DMS53 (cell line): ENCODE measurements around the gene ZRANB1.
"Not testable (repeated sequence)": the region's sequence is repeated elsewhere in the genome, so short reads cannot be mapped to it uniquely, and the experiment has no call there.

Source experiments
- DNase-seq: peaks from one replicate; lab custom pipeline; 2025; lab: John Stamatoyannopoulos, UW

Gene ZRANB1

DNA sequence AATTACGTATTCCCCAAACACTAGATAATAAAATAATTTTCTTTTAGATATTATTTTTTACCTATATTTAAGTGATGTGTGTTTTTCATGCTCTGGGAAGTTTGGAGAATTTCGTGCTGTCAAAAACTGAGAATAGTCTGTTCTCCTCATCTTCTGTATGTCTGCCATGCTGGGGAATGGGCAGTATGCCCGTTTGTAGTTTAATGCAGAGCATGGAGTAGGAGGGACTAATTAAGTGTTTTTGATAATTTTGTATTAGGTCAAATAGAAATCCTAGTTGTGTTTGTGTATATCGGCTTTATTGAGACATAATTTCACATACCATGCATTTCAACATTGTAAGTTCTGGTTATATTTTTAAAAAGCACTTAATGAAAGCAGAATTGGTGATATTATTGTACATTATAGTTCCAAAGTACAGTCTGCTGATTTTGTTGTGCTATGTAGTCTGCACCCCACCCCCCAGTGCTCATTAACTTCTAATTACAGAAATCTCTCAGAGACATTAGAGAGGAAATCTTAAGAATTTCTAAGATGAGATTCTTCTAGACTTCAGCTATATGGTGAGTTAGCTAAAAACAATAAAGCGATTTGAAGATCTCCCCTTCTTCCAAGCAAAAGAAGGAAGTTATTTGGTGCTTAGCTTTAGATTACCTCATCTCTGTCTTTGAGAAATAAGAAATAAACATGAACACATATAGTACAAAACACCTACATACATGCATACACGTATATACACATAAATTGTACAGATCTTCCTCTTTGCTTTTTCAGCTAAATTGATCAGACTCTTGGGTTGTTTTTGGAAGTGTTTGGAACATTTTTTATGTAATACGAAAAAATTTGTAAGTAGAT lies 22.2 kb downstream of the ZRANB1 start:
- DNase-seq = no peak

DNA sequence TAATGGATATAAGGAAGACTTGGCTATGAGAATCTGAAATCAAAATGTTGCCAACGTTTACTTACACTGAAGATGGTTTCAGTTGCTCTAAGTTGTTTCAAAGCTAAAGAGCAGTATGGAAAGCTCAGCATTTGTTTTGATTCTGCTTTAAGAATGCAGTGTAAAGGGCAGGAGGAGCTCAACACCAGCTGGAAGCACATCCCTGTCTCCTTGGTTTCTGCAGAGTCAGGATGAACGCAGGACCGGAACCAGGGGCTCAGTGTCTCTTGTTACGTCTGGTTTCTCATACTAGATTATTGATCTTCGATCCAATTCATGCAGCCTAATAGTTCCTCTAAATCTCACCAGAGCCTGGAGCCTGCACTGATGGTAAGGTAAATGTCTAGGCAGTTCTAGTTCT lies 24.1 kb downstream of the ZRANB1 start:
- no peak for DNase-seq

DNA sequence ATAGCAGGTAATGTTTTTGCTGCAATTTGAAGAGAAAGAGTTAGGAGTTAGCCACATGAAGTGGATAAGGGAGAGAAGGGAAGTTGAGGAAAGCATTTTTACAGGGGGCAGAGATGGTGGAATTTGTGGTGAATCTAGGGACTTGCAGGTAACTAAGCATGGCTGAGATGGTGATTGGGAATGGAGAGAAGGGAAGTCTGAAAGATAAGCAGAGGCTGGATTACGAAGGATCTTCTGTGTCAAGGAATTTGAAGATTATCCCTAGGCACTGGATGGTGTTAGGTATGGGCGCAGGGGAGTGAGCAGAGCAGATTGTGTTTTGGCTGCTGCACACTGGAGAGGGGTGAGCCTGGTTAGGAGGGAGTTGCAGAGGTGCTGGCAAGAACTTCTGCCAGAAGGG lies 25.3 kb downstream of the ZRANB1 start:
- DNase-seq = no peak

DNA sequence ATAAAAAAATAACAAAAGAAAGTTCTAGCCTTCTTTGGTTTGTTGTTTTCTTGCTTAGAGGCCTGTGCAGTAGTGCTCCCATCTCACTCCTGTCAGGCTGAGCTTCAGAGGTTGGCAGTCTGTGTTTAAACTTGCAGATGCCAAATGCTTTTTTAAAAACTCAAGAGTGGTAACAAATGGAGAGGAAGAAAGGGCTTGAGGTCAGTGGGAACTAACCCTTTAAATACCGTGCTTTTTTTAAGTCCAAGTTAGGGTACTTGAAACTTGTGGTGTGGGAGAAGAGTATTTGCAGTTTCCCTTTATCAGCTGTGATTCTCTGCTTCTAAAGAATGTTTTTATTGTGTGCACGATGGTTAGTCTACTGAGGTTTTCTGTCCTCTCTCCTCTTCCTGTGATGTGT lies 29.4 kb downstream of the ZRANB1 start:
- no peak for DNase-seq

DNA sequence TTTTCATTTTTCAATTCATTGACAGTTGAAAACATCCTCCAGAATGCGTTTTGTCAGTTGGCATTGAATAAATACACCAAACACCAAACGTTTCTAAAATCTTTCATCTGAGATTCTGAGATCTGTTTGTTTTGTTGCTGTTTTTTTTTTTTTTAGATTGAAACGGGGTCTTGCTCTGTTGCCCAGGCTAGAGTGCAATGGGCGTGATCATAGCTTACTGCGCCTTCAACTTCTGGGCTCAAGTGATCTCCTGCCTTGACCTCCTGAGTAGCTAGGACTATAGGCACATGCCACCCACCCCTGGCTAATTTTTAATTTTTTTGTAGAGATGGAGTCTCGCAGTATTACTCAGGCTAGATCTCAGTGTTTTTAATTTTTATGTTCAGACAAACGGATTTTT lies 30.7 kb downstream of the ZRANB1 start:
- DNase-seq = no peak

DNA sequence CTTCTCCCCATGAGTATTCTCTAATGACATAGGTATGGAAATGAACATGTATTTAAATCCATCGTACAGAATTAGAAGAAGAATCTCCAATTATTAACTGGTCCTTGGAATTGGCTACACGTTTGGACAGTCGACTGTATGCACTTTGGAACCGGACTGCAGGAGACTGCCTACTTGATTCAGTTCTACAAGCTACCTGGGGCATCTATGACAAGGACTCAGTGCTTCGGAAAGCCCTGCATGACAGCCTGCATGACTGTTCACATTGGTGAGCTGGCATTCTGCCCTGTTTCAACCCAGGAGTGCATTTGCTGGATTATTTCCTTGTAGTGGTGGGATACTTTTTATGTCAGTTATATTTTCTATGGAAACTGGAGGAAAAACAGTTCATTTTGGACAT lies 32.2 kb downstream of the ZRANB1 start:
- DNase-seq = no peak

DNA sequence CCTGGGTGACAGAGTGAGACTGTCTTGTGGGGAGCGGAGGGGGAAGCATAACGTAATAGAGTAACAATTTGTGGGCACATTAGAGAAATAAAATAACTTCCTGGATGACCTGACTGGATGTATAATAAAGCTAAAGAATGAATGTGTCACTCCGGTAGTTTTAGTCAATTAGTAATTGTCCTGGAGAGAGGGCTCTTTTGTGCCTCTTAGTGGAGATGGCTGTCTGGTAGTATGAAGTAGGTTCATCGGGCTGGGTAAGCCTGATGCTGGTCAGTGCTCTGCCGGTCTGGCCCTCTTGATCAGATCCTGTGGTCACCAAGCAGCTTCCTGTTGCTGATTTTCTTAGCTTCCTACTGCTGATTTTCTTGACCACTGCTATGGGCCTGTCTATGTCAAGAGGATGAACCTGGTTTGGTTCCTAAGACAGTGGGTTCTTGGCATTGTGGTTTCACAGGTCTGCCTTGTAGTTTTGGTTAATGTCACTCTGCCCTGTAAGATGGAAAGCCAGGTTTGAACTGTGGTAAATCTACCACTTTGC lies 34.1 kb downstream of the ZRANB1 start:
- DNase-seq = no peak

DNA sequence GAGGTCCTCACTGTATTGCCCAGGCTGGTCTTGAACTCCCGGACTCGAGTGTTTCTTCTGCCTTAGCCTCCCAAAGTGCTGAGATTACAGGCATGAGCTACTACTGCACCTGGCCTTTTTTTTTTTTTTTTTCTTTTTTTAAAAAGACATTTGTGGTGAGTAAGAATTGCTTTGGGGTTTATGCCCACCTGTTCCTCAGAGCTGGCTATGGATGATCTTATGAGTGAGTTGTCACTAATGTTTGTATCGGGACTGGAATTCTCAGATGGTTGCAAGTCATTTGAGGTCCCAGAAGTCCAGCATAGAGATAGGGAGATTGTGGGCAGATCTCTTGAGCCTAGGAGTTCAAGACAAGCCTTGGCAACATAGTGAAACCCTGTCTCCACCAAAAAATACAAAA lies 35.2 kb downstream of the ZRANB1 start:
- no peak for DNase-seq

DNA sequence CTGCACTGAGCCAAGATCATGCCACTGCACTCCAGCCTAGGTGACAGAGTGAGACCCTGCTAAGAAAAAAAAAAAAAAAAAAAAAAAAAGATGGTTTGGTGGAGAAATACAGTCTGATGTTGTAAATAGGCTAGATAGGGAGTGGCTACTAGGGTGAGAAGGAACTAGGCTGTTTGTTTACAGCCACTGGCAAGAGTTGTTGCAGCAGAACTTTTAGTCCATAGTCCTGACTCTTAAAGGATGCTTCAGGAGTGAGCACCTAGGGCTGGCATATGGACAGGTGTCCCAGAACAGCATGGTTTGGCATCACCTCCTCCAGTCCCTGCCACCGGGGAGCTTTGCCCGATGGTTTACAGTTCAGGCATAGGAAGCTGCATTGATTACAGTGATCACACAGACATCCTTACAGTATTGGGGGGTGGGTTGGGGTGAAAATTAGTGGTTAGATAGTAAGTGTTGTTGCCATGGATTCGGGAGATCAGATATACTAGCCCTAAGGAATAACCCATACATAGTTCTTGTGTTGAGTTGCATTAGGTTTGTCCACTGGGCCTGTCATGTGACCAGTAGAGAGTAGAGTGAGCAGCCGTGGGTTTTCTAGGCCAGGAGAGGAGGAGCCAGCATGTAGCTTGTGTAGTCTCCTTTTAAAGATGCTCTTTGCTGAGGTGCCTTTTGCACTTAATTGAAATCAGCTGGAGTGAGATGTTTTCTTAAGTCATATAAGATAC lies 35.9 kb downstream of the ZRANB1 start:
- DNase-seq = no peak

DNA sequence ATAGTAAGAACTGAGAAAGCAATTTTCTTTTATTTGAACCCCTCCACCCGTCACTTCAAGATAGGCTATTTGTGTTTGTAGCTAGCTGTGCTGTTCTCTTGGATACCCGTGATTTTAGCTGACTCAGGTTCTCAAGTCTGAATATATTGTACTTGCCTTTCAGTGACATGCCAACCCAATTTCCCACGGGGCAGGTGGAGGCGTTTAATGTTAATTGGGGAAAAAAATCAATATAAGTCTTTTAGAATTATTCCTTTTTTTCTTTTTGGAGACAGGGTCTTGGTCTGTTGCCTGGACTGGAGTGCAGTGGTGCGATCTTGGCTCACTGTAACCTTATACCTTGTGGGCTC lies 36.4 kb downstream of the ZRANB1 start:
- DNase-seq = no peak

DNA sequence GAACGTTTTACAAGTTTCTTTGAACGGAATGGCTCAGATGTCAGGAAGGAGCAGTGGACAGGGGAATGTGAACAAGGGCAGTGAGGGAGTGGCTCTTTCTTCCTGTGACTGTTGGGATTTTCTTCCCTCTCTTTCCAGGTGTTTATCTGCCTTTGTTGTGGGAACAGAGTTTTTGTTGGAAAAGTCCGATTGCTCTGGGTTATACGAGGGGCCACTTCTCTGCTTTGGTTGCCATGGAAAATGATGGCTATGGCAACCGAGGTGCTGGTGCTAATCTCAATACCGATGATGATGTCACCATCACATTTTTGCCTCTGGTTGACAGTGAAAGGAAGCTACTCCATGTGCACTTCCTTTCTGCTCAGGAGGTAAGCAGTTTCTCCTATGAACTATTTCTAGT lies 41.4 kb downstream of the ZRANB1 start:
- peak; percentile 51 for DNase-seq

DNA sequence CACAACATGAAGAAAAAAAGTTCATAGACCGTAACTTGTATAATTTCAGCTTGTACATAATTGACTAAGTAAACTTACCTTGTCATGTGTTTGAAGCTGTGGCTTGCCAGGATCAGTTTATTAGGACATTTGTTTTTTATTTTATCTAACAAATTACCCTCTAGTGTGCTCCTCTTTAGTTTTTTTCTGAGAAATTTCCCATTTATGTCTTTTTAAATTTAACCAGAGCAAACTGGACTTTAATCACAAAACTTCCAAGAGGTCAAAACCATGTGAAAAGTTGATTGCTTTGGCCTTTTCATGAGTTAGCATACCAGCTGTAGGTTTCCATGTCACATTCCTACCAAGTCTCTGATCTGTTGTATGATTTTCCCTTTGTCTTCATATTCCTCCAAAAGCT lies 42.5 kb downstream of the ZRANB1 start:
- no peak for DNase-seq

DNA sequence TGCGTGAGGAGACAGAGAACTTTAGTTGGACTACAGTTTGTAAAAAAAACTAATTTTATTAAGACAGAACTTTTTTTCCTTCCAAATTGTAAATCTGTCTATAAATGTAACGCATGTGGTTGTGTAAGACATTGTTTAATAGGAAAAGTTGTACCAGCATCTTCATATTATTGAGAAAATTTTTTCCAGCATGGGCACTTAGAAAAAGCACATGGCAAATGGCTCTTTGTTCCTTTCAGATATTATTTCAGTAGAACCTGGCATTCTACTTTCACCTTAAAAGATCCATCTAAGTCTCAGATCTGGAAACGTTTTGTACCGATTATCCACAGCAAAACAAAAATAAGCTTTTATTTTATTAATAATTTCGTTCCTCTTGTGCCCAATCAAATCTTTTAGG lies 43.2 kb downstream of the ZRANB1 start:
- DNase-seq = no peak

DNA sequence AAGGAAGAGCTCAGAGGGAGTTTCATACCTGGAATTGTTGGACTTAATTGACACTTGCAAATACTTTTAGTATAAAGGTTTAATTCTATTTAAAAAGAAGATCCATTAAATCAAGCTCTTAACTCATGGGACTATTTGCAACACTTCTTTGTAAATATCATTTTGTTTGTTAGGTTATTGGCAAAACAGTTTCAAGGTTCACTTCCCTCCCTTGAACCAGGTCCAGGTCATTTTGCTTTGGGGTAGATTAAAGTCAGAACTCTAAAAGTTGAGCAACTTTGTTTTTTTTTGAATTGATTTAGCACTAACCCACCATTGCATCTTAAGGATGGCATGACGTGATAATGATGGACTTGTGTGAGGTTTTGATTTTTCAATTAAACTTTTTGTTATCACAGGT lies 45.9 kb downstream of the ZRANB1 start:
- DNase-seq = no peak

DNA sequence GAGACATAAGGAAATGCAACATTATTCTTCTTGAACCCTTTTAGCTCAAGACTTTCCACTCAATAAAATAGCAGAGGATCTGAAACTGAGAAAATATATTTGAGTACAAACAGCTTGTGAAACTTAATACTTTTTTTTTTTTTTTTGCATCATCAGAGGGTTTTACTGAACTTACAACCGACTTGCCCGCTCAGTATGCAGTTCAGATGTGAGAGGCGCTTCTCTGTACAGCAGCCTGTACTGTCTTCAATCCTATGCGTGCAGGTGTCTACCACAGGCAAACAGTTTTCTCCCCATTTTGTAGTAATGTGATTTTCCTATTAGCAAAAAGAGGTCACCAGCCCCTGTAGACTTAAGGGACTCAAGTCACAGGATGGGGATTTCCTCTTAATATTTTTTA lies 46.8 kb downstream of the ZRANB1 start:
- DNase-seq = not testable (repeated sequence)

DNA sequence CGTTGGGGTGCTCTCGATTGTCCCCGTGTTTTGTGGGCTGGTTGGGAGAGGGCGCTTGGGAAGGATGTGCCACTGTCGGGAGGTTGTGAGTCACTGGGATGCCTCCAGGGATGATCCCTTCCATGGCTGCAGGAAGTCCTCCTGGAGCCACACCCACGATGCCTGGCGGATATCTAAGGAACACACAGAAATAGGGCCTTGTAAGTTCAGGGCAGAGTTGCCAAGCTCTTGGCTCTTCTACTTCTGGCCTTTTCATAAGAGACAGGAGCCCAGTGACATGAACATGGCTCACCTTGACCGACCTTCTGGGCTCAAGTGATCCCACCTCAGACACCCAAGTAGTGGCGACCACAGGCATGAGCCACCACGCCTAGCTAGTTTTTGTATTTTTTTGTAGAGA lies 47.6 kb downstream of the ZRANB1 start:
- DNase-seq = no peak

DNA sequence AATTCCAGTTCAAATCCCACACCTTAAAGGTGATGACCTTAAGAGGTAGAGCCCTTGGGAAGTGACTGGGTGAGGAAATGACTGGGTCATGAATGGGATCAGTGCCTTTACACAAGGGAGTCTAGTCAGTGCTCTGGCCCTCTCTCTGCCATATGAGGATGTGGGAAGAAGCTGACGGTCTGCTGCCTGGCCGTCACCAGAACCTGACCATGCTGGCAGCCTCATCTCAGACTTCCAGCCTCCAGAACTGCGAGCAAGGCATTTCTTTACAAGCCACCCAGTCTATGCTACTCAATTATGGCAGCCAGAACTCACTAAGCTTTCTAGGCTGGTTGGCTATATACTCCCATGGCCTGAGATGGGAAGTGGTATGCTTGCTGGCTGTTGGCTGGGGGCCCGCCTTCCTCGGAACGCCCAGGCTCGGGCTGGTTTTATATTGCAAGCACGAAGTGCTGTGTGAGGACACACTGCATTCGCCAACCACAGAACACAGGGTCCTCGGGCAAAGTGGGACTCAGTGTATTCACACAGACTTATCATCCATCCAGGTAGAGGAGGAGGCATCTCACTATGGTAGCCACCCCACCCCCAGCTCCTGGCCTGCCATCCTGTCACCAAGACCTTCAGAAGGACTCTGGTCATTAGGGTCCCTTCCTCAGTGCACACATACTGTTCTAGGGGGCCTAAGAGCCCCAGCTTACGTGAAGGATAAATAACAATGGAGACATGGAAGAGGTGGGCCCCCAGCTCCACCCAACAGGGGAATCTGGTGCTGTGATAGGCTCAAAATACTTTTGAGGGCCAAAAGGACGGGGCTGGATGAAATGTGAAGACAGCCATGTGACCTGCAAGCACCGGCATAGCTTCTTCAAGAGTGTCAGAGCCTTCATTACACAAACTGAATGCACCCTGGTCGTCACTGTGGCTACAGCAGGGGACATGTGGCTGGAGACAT lies 49.0 kb downstream of the ZRANB1 start:
- no peak for DNase-seq

DNA sequence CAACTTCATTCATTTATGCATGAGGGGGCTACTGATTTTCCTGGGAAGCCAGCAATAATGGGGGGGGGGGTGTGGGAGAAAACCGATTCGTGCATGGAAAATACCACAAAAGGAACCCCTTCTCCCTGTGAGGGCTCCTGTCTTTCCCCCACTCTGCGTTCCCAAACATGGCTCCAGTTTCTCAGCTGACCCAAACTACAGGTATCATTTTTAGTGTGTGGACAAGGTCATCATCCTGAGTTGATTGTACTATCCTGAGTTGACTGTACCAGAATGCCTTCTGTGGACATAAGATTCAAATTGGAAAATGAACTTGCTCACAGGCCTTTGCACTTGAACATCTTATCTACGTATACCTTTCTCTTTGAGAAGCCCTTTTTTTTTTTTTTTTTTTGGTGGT lies 49.9 kb downstream of the ZRANB1 start:
- DNase-seq = no peak

DNA sequence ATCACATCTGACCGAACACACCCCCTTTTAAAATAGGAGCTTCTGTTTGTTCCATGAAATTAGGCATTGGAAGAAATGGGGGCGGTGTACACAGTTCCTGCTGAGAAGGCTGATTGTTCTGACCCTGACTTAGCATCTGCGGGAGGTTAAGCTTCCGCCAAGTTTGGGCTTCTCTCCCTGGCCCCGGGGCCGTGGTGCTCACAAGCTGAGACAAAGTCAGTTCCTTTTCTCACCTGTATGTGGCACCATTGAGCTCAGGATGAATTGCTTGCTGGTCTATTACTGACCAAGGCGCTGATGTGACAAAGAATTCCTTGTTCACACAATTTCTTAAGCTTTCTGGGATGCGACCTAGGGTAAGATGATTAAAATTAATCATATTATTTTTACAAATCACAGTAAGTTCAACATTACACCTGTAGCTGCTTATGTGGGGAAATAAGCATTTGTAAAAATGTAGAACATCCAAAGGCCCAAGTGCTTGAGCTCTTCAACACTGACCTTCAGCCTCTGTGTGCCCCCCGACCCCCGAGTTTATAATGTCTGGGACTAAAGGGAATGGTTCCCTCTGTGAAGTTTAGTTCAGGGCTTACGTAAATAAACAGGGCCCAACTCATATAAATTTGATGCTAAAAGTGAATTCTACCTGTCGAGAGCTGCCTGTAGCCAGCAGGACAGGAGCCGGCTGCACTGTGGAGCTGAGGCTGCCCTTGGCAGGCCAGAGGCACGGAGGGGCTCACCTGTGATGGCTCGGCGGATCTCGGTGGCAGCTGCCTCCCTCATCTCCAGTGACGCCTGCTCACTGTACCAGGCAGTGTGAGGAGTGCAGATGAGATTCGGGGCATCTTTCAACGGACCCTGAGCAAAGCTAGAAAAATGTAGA lies 50.8 kb downstream of the ZRANB1 start:
- peak; percentile 75 for DNase-seq

DNA sequence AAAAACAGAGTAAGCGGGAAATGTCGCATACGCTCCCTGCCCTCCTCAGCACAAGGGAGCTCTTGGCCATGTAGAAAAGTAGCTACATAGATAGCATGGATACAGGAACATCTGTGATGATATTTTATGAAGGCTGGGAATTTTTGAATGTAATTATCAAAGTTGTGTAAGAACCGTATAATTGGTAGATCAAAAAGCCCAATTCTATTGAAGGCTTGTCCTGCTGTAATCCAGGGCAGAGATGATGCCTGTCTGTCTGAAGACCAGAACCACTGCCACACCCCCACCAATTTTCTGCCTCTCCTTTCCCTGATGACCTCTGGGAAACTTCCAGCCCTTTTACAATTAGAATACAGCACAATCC lies 51.4 kb downstream of the ZRANB1 start:
- DNase-seq = no peak

DNA sequence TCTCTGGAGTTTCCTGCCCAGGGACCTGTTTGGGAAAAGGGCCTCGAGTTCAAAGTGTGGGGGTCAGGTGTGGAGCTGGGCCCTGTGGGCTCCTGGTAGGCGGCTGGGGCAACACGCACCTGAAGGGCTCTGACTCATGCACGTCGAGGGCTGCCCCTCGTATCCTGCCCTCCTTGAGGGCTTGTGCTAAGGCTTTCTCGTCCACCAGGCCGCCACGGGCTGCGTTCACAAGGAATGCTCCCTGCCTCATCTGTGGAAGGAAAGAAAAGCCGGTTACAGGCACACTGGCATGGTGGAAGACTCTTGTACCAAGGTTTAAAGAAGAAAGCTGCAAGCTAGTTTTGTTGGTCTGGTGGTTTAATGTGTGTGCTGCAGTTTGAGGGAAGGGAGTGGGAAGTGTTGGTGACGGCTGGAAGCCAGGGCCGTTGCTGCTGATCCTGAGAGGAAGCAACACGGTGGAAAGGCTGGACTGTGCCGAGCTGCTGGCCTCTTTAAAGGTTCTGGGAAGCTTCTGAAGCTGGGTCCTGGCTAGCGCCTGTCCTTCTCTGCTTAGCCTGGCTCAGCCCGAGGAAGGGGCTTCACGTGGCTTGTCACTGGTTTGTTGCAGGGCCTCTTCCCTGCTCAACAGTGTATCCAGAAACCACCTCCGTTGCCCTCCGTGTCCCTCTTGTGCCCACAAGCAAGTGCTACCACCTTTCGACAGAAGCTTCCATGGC lies 52.0 kb downstream of the ZRANB1 start:
- DNase-seq = no peak
